AG08395 (cell line): ENCODE measurements around the gene POLG2.
"Not testable (repeated sequence)": the region's sequence is repeated elsewhere in the genome, so short reads cannot be mapped to it uniquely, and the experiment has no call there.

ENCODE experiments used
- DNase-seq: peaks from one replicate; pipeline ENCODE4 v3.0.0; 2012; ENCODE audit warnings: mixed read lengths, low spot score

The POLG2 gene

DNA sequence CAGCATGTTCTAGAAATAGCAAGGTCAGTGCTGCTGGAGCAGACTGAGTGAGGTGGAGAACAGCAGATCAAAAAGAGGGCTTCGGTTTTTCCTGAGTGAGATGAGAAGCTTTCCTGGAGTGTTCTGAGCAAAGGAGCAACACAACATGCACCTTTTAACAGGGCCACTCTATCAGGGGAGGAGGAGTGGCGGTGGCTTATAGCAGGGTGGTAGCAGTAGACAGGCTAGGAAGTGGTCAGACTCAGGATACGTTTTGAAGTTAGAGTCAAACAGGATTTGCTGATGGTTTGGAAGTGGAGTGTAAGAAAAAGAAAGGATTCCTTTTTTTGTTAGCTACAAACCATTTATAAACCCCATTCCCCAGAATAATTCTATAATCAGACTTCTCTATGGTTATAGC lies 12.5 kb downstream of the POLG2 start:
- no peak for DNase-seq

DNA sequence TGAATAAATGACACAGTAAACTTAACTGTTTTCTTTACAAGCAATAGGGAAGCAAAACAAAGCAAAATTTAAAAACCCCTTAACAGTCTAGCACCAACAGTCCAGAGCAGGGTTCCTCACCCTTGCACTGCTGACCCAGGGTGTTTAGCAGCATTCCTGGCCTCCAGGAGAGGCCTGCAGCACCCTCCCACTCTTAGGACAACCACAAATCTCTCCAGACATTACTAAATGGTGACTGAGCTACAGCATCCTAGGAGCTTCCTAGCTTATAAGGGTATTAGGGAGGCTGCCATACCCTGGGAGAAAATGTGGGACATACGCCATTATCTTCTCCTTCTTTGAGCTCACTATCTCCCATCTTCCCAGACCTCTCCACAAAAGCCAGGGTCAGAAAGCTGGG lies 15.9 kb downstream of the POLG2 start:
- no peak for DNase-seq

GRCh38 chr17:64477849-64478248 lies 19.0 kb downstream of the POLG2 start:
- no peak for DNase-seq

DNA sequence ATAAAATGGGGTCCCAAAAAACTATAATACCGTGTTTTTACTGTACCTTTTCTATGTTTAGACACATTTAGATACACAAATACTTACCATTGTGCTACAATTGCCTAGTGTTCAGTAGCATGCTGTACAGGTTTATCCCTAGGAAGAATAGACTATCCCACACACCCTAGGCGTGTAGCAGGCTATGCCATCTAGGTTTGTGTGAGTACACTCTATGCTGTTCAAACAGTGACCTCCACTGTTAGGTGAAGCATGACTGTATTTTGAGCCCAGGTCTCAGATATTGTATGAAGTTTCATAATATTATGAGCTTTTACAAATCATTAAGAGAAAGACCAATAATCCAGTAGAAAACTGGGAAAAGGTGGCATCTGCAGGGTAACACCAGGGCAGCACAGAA lies 24.3 kb downstream of the POLG2 start:
- DNase-seq: no peak

DNA sequence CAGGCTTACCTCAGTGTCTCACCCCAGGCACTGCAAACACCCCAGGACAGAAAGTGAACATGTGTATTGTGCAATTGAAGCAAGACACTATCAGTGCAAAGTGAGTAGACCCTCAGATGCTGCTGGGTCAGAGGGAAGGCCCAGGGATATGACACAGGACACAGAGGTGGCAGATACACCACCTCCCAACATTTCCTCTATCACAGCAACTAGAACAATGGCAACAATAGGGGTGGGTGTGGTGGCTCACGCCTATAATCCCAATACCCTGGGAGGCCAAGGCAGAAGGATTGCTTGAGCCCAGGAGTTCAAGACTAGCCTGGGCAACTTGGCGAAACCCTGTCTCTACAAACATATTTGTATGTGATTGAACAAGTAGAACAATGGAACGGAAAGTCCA lies 25.4 kb downstream of the POLG2 start:
- DNase-seq: no peak

- no peak for DNase-seq
Measured at GRCh38 chr17:64470625-64471024, 26.2 kb downstream of the POLG2 start.

GRCh38 chr17:64466834-64467233 lies 30.0 kb downstream of the POLG2 start:
- DNase-seq: not testable (repeated sequence)

GRCh38 chr17:64466019-64466735 lies 30.7 kb downstream of the POLG2 start:
- no peak for DNase-seq

DNA sequence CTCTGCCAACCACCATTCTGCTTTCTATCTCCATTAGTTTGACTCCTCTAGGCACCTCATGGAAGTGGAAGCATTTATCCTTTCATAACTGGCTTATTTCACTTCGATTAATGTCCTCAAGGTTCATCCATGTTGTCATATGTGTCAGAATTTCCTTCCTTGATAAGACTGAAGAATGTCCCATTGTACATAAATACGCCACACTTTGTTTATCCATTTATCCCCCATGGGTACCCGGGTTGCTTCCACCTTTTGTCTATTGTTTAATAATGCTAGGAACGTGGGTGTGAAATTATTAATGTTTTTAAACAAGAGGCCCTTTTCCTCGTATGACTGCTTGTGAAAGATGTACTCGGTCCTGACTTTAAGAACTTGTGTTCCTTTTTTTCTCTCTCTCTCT lies 35.1 kb downstream of the POLG2 start:
- no peak for DNase-seq

GRCh38 chr17:64460955-64461354 lies 35.9 kb downstream of the POLG2 start:
- DNase-seq: no peak

- DNase-seq: not testable (repeated sequence)
Measured at GRCh38 chr17:64459818-64460217, 37.0 kb downstream of the POLG2 start.

DNA sequence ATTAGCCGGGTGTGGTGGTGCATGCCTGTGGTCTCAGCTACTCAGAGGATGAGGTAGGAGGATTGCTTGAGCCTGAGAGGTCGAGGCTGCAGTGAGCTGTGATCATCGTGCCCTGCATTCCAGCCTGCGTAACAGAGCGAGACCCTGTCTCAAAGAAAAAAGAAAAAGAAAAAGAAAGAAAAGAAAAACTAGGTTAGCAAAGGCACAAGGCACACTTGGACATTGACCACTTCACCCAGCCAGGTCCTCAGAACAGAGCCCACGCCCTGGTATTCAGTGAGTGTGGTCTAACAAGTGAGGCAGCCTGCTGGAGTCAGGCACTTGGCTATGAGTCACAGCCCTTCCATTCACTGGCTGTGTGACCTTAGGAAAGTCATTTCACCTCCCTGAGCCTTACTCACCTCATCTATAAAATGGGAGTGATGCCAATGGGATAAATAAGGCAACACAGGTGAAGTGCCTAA lies 37.5 kb downstream of the POLG2 start:
- peak; percentile 26 for DNase-seq

- no peak for DNase-seq
Measured at GRCh38 chr17:64458756-64459155, 38.1 kb downstream of the POLG2 start.

DNA sequence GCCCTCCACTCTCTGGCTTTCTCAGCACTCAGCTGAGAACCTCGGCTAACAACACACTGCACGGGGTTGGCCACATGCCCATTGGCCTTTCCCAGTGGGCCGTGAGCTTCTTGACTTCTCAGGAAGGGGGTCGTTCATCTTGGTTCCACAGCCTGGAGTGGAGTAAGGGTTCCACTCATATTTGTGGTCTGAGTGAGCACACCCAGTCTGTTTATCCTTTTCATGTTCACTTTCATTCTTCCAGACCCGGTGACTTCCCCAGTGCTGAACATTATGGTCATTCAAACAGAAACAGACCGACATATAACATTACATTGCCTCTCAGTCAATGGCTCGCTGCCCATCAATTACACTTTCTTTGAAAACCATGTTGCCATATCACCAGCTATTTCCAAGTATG lies 39.7 kb downstream of the POLG2 start:
- DNase-seq: peak; percentile 19

DNA sequence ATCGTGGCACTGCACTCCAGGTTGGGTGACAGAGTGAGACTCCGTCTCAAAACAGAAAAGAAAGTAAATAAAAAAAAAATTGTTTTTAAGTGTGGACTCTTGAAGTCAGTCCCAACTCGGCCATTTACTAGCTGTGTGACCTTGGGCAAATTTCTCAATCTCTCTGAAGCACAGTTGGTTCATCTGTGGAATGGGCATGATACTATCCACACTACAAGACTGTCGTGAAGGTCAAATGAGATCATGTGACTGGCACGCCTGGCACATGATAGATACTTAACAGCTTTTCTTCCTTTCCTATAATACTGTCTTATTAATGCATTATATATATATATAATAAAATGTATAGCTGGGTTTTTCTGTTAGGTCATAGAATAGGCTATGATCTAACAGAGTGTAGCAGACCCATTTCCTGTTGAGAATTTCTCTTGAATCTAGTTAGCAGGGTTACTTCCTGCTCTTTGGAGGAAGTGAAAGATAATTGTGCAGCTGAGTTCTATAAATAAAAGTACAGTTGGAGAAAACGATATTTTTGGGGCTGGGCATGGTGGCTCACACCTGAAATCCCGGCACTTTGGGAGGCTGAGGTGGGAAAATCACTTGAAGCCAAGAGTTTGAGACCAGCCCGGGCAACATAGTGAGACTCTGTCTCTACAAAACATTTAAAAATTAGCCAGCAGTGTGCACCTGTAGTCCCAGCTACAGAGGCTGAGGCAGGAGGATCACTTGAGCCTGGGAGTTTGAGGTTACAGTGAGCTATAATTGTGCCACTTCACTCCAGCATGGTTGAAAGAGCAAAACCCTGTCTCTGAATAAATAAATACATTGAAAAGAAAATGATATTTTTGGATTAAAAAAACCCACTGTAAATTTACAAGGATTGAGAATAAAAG lies 40.6 kb downstream of the POLG2 start:
- no peak for DNase-seq

DNA sequence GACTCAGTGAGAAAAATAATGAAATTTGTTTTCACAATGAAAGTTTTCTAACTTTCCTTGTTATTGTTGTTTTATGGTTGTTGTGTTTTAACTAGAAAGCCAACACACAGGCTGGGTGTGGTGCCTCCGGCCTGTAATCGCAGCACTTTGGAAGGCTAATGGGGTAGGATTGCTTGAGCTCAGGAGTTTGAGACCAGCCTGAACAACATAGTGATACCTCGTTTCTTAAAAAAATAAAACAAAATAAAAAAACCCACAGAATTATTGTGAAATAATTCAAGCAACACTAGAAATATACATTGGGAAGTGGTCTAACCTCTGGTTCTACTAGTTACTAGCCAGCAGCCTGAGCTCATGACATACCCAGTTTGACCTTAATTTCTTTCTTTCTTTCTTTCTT lies 47.3 kb downstream of the POLG2 start:
- DNase-seq: no peak

GRCh38 chr17:64448665-64449512 lies 48.0 kb downstream of the POLG2 start, which contains the start of gene MILR1:
TSS of gene MILR1 (plus strand) at chr17:64449115. CDS start at chr17:64449169, 54 bp downstream.
- peak; percentile 87 for DNase-seq

- no peak for DNase-seq
Measured at GRCh38 chr17:64447526-64447925, 49.3 kb downstream of the POLG2 start.

- DNase-seq: no peak
Measured at GRCh38 chr17:64443086-64443760, 53.6 kb downstream of the POLG2 start.

DNA sequence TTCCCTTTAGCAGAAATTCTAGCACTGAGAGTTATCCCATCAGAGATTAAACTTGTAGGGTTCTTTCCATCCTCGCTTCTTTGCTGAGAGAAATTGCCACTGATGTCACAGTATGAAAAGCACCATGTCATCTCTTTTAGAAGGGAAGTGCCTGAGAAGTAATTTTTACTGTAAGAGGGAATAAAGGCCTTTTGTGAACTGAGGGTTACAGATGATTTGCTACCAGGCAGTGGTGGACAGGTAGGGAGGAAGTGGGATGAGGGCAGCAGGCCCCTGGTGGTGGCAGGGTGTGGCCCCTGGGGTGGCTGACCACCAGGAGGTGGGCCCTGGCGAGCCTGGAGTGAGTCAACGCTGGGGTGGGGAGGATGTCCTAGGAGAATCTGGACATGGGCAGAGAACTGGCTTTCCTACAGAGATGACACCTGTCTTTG lies 54.3 kb downstream of the POLG2 start:
- no peak for DNase-seq

DNA sequence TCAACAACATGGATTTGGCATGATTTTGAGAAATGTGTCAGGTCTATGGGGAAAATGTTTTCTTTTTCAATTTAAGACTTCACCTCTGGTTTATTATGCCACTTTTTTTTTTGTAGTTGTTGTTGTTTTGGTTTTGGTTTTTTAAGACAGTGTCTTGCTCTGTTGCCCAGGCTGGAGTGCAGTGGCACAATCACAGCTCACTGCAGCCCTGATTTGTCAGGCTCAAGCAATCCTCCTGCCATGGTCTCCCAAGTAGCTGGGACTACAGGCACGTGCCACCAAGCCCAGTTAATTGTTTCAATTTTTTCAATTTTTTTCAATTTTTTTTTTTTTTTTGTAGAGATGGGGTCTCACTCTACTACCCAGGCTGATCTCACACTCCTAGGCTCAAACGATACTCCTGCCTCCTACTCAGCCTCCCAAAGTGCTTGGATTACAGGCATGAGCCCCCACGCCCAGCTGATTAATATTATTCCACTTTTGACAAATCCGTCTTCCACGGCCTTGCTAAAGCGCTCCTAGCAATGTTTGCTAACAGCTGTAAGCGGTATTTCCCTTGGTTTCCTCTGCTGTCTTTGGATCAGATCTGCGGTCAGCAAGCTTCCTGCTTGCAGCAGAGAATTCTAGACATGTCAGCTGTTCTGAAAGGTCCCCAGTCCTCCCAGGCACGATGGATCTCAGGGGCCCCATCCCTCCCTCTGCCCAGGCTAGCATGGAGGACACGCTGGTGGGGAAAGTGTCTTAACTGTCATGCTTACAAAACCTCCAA lies 54.9 kb downstream of the POLG2 start:
- DNase-seq: peak; percentile 47
